ENCODE results near the gene KIRREL1. TPM values are rescaled to one million over a fixed set of nuclear protein-coding genes. Genes with fewer than 3 reads are reported as not detected.

KIRREL1 gene
- total and polyA plus RNA-seq, 2 of the 8 experiments (the other 6 are each of a cell fraction or from before 2014, with no cell fraction given), result 14.2 to 39.0 TPM

DNA sequence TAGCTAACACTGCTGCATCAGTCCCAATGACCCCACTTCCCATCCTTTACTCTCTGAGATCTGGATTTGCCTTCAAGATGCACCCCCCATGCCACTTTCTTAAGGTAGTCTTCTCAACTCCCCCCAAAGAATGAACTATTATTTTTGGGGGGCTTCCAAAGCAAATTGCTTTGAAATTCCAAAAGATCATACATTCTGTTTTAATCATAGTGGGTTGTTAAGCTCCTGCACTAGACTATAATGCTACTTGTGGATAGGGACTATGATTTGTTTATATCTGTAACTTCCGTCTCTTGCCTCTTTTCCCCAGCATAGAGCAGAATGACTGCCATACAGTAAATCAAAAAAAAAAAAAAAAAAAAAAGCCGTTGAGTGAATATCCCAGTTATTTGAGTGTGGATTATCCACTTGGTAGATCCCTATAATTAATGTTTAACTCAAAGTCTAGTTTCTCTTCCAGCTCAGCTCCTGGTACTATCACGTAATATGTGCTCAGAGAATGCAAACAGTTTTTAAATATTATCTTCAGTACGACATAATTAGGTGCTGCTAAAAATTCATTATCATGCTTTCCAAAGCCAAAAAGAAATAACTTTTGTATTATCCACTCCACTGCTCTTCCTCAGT, 26.9 kb downstream of the KIRREL1 start (continued):
- TF ChIP-seq BACH1 (IDR thresholded peaks at IDR 0.05; ENCODE audit: low read length) (no peak), NANOG (IDR thresholded peaks at IDR 0.05; ENCODE audit: insufficient read depth, low read depth, low read length, poor library complexity, severe bottlenecking) (no peak), RNF2 (IDR thresholded peaks at IDR 0.05; ENCODE audit: borderline replicate concordance, low read depth, low read length, missing control alignments, poor library complexity, severe bottlenecking) (no peak), SP1 (IDR thresholded peaks at IDR 0.05; ENCODE audit: low read depth, low read length) (no peak), CREB1 (IDR thresholded peaks at IDR 0.05) (no peak)
